ENCODE measurements around the gene DYRK3. TPM values are rescaled to one million over a fixed set of nuclear protein-coding genes. Genes with fewer than 3 reads are reported as not detected.
A peak's percentile ranks its signal among the peaks of the same experiment; 100 is the strongest.

The DYRK3 gene
- total and polyA plus RNA-seq, 8 donors = 6.1 to 11.8 (median 8.3) TPM

GRCh38 chr1:206631085-206631509 lies 4.2 kb upstream of the DYRK3 start:
- intact Hi-C loops (cut with DNase I) = no loop called here
- DNase-seq (peak in 3 of 4 donors; percentile 38 to 91 (median 77)), ATAC-seq (no peak)
- no peaks in the 10 kb centered on the region for H3K36me3 ChIP-seq
- H3K4me1 ChIP-seq = peaks cover 15 to 24% of the 10 kb centered on the region in 2 donors
- no peaks in the 10 kb centered on the region for H3K9me3 ChIP-seq
- peak in 1 of 2 donors; percentile 34 for TF ChIP-seq CTCF (IDR thresholded peaks at IDR 0.05)
- peaks cover 0 to 8% of the 10 kb centered on the region in 2 donors for H3K27me3 ChIP-seq
- H3K4me3 ChIP-seq = no peak overlapping the region
- H3K27ac ChIP-seq = no peak overlapping the region

GRCh38 chr1:206633708-206634121 lies 1.6 kb upstream of the DYRK3 start:
- peak overlapping the region; percentile 79 to 89 for H3K27ac ChIP-seq

GRCh38 chr1:206634365-206635079 lies 814 bp upstream of the DYRK3 start:
- peak; percentile 75 for ATAC-seq
- Histone ChIP-seq H3K4me1 (peaks cover 21 to 38% of the 10 kb centered on the region in 2 donors), H3K27ac (peak overlapping the region; percentile 79 to 89), H3K9me3 (no peaks in the 10 kb centered on the region), H3K27me3 (peaks cover 0 to 10% of the 10 kb centered on the region in 2 donors), H3K36me3 (no peaks in the 10 kb centered on the region), H3K4me3 (peak overlapping the region; percentile 86 to 98)
- peak; percentile 74 to 80 for TF ChIP-seq CTCF (IDR thresholded peaks at IDR 0.05)
- intact Hi-C loops (cut with DNase I) = no loop called here
- DNase-seq = peak; percentile 88 to 98 (median 94)

More at GRCh38 chr1:206633708-206634121, 1.6 kb upstream of the DYRK3 start:
- no peak for TF ChIP-seq CTCF (IDR thresholded peaks at IDR 0.05)
- Histone ChIP-seq H3K27me3 (peaks cover 0 to 10% of the 10 kb centered on the region in 2 donors), H3K4me1 (peaks cover 21 to 38% of the 10 kb centered on the region in 2 donors), H3K4me3 (no peak overlapping the region), H3K9me3 (no peaks in the 10 kb centered on the region), H3K36me3 (no peaks in the 10 kb centered on the region)
- ATAC-seq = peak; percentile 13
- intact Hi-C loops (cut with DNase I) = no loop called here
- DNase-seq = peak in 2 of 4 donors; percentile 83 to 91

GRCh38 chr1:206635978-206636345 lies 626 bp downstream of the DYRK3 start:
- DNase-seq = no peak
- H3K9me3 ChIP-seq = no peaks in the 10 kb centered on the region
- H3K27me3 ChIP-seq = peaks cover 0 to 10% of the 10 kb centered on the region in 2 donors
- no peak for TF ChIP-seq CTCF (IDR thresholded peaks at IDR 0.05)
- H3K4me3 ChIP-seq = peak overlapping the region; percentile 86 to 98
- peak; percentile 7 for ATAC-seq
- peak overlapping the region; percentile 79 to 89 for H3K27ac ChIP-seq
- H3K36me3 ChIP-seq = no peaks in the 10 kb centered on the region
- H3K4me1 ChIP-seq = peaks cover 21 to 38% of the 10 kb centered on the region in 2 donors
- intact Hi-C loops (cut with DNase I) = no loop called here

GRCh38 chr1:206636671-206637070 lies 1.3 kb downstream of the DYRK3 start:
- peaks cover 0 to 10% of the 10 kb centered on the region in 2 donors for H3K27me3 ChIP-seq
- no peaks in the 10 kb centered on the region for H3K36me3 ChIP-seq
- intact Hi-C loops (cut with DNase I) = no loop called here
- no peak for TF ChIP-seq CTCF (IDR thresholded peaks at IDR 0.05)
- peak overlapping the region in 1 of 2 donors; percentile 89 for H3K27ac ChIP-seq
- peak overlapping the region in 1 of 2 donors; percentile 9 for H3K4me3 ChIP-seq
- ATAC-seq (no peak), DNase-seq (no peak)
- H3K9me3 ChIP-seq = no peaks in the 10 kb centered on the region
- peaks cover 21 to 38% of the 10 kb centered on the region in 2 donors for H3K4me1 ChIP-seq
